GM18951 (cell line): ENCODE data around the gene HEPACAM.

Experiments used
- POLR2A ChIP-seq: IDR thresholded peaks from 4 replicates; pipeline ENCODE4 v1.6.1; 2011; ENCODE audit warnings: mild to moderate bottlenecking; ENCODE audit not compliant: insufficient read length, insufficient read depth; ENCODE audit errors: extremely low read depth
- in situ Hi-C: fragments of 300-500 bp; cut with MboI; formaldehyde crosslinking; loops from one replicate; pipeline ENCODE4 v1.12.0; 2022; ENCODE audit warnings: low sequenced_read_pairs, mixed read lengths, inconsistent platforms; ENCODE audit not compliant: unreplicated experiment

The HEPACAM gene

GRCh38 chr11:124934862-124935547 is 842 bp downstream of the HEPACAM start:
- in situ Hi-C loops = no loop called here
- no peak for TF ChIP-seq POLR2A

GRCh38 chr11:124930799-124931198 is 5.0 kb downstream of the HEPACAM start:
- in situ Hi-C loops = no loop called here
- TF ChIP-seq POLR2A = no peak

GRCh38 chr11:124928942-124929665 is 6.7 kb downstream of the HEPACAM start:
- no peak for TF ChIP-seq POLR2A
- in situ Hi-C loops = no loop called here

GRCh38 chr11:124923296-124923695 is 12.6 kb downstream of the HEPACAM start:
- in situ Hi-C loops = no loop called here

GRCh38 chr11:124922831-124923230 is 13.0 kb downstream of the HEPACAM start:
- in situ Hi-C loops = no loop called here
- no peak for TF ChIP-seq POLR2A

More at GRCh38 chr11:124923296-124923695, 12.6 kb downstream of the HEPACAM start:
- no peak for TF ChIP-seq POLR2A

- in situ Hi-C loops = no loop called here
- no peak for TF ChIP-seq POLR2A
These were observed 14.8 kb downstream of the HEPACAM start for GRCh38 chr11:124920870-124921609.

- TF ChIP-seq POLR2A = no peak
- in situ Hi-C loops = no loop called here
These were observed 15.5 kb downstream of the HEPACAM start for GRCh38 chr11:124920356-124920755.

- TF ChIP-seq POLR2A = no peak
- in situ Hi-C loops = no loop called here
These were observed 15.9 kb downstream of the HEPACAM start for GRCh38 chr11:124919898-124920297.

- no peak for TF ChIP-seq POLR2A
- in situ Hi-C loops = no loop called here
These were observed 16.9 kb downstream of the HEPACAM start, which contains the start of gene HEPN1 for GRCh38 chr11:124918950-124919349. HEPN1 (plus strand) TSS chr11:124919250.

- no peak for TF ChIP-seq POLR2A
- in situ Hi-C loops = no loop called here
These were observed 18.7 kb downstream of the HEPACAM start for GRCh38 chr11:124917115-124917637.

- in situ Hi-C loops = no loop called here
- no peak for TF ChIP-seq POLR2A
These were observed 19.5 kb downstream of the HEPACAM start for GRCh38 chr11:124916370-124916710.

GRCh38 chr11:124915541-124916369 is 20.1 kb downstream of the HEPACAM start:
- TF ChIP-seq POLR2A = no peak
- in situ Hi-C loops = no loop called here
